ENCODE measurements around the gene TIMMDC1. TPM values are rescaled to one million over a fixed set of nuclear protein-coding genes. Genes with fewer than 3 reads are reported as not detected.
"Not testable (repeated sequence)": the region's sequence is repeated elsewhere in the genome, so short reads cannot be mapped to it uniquely, and the experiment has no call there.

The TIMMDC1 gene
- total RNA-seq, 4 donors from 2014 or later: 41.6 to 55.7 (median 46.2) TPM

DNA sequence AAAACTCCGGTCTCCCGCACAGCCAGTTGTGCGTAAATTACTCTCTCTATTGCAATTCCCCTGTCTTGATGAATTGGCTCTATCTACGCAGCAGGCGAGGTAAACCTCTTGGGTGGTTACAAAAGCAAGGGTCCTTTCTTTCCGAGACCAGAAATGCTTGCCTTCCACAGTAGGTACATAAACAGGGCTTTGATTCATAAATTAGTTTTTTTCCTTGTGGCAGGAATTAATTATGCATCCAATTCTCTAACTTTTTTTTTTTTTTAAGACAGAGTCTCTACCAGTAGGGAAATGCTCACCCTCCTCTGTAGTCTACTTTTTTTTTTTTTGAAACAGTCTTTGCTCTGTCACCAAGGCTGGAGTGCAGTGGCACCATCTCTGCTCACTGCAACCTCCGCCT is 44.8 kb downstream of the TIMMDC1 start:
- no peak for TF ChIP-seq POLR2AphosphoS5 (IDR thresholded peaks at IDR 0.05)
- TF ChIP-seq POLR2A (IDR thresholded peaks at IDR 0.05): no peak
- TF ChIP-seq EP300 (IDR thresholded peaks at IDR 0.05): no peak
- TF ChIP-seq, protein P1, sequence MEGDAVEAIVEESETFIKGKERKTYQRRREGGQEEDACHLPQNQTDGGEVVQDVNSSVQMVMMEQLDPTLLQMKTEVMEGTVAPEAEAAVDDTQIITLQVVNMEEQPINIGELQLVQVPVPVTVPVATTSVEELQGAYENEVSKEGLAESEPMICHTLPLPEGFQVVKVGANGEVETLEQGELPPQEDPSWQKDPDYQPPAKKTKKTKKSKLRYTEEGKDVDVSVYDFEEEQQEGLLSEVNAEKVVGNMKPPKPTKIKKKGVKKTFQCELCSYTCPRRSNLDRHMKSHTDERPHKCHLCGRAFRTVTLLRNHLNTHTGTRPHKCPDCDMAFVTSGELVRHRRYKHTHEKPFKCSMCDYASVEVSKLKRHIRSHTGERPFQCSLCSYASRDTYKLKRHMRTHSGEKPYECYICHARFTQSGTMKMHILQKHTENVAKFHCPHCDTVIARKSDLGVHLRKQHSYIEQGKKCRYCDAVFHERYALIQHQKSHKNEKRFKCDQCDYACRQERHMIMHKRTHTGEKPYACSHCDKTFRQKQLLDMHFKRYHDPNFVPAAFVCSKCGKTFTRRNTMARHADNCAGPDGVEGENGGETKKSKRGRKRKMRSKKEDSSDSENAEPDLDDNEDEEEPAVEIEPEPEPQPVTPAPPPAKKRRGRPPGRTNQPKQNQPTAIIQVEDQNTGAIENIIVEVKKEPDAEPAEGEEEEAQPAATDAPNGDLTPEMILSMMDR (IDR thresholded peaks at IDR 0.05): no peak
- Histone ChIP-seq H3K36me3 (no peaks in the 10 kb centered on the region), H3K4me3 (no peak overlapping the region), H3K27ac (no peak overlapping the region), H3K27me3 (no peaks in the 10 kb centered on the region), H3K4me1 (no peaks in the 10 kb centered on the region), H3K9me3 (no peaks in the 10 kb centered on the region)
- no peak for DNase-seq (ENCODE audit: low spot score in 2 of 2)
- 80% methylated on average over 7 of the region's 7 CpGs for WGBS

DNA sequence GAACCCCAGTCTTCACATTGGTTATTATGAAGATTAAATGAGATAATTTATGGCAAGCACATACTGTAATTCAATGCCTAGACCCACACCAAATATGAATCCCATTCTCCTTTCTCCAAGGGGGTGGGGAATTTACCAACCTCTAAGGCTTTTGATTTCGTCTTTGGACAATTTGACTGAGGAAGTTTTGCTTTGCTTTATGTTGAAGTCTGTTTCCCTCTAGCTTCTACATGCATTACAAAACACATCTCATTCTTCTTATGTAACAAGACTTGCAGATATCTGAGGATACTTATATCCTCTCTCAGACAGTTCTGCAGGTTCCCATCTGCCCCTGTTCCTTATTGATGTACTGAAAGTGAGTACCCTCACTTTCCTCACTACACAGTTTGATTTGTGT is 48.9 kb downstream of the TIMMDC1 start:
- H3K4me3 ChIP-seq: no peak overlapping the region
- DNase-seq (ENCODE audit: low spot score in 2 of 2): no peak
- no peak overlapping the region for H3K27ac ChIP-seq
- H3K27me3 ChIP-seq: no peaks in the 10 kb centered on the region
- TF ChIP-seq POLR2A (IDR thresholded peaks at IDR 0.05) (no peak), POLR2AphosphoS5 (IDR thresholded peaks at IDR 0.05) (no peak), EP300 (IDR thresholded peaks at IDR 0.05) (no peak)
- TF ChIP-seq, protein P1 (IDR thresholded peaks at IDR 0.05): no peak
- no peaks in the 10 kb centered on the region for H3K9me3 ChIP-seq
- H3K4me1 ChIP-seq: no peaks in the 10 kb centered on the region
- 65% methylated on average over 1 of the region's 1 CpG for WGBS
- no peaks in the 10 kb centered on the region for H3K36me3 ChIP-seq

DNA sequence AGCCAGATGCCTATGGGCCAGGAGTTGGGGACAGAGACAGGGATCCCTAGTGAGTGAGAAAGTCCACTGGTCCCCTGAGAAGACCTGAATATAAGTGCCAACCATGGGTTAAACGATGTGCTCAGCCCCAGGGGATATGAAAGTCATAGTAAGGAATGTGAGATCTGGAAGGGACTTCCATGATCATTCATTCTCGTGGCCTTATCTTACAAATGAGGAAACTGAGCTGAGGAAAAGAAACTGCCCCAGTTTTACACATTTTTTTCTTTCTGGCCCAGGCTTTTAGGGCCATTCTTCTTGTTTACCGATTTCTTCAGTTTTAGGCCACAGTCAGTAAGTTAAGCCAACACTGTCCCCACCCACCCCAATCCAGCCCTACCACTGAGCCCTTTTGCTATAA is 50.0 kb downstream of the TIMMDC1 start:
- Histone ChIP-seq H3K27me3 (no peaks in the 10 kb centered on the region), H3K36me3 (no peaks in the 10 kb centered on the region), H3K27ac (no peak overlapping the region), H3K4me3 (no peak overlapping the region), H3K9me3 (no peaks in the 10 kb centered on the region), H3K4me1 (no peaks in the 10 kb centered on the region)
- no peak for TF ChIP-seq POLR2A (IDR thresholded peaks at IDR 0.05)
- TF ChIP-seq, protein P1 (IDR thresholded peaks at IDR 0.05): no peak
- TF ChIP-seq EP300 (IDR thresholded peaks at IDR 0.05): no peak
- no peak for TF ChIP-seq POLR2AphosphoS5 (IDR thresholded peaks at IDR 0.05)
- 30% methylated on average over 3 of the region's 3 CpGs for WGBS
- DNase-seq (ENCODE audit: low spot score in 2 of 2): no peak

GRCh38 chr3:119550192-119550910 is 52.0 kb downstream of the TIMMDC1 start:
- TF ChIP-seq POLR2AphosphoS5 (IDR thresholded peaks at IDR 0.05) (no peak), POLR2A (IDR thresholded peaks at IDR 0.05) (no peak), EP300 (IDR thresholded peaks at IDR 0.05) (no peak)
- TF ChIP-seq, protein P1 (IDR thresholded peaks at IDR 0.05): no peak
- WGBS: 96% methylated on average over 9 of the region's 9 CpGs

GRCh38 chr3:119551598-119551997 is 53.3 kb downstream of the TIMMDC1 start:
- Histone ChIP-seq H3K27me3 (no peaks in the 10 kb centered on the region), H3K27ac (no peak overlapping the region), H3K4me1 (no peaks in the 10 kb centered on the region), H3K9me3 (no peaks in the 10 kb centered on the region), H3K4me3 (no peak overlapping the region), H3K36me3 (no peaks in the 10 kb centered on the region)
- TF ChIP-seq EP300 (IDR thresholded peaks at IDR 0.05): no peak
- TF ChIP-seq POLR2A (IDR thresholded peaks at IDR 0.05): no peak
- TF ChIP-seq POLR2AphosphoS5 (IDR thresholded peaks at IDR 0.05): no peak
- TF ChIP-seq, protein P1 (IDR thresholded peaks at IDR 0.05): no peak
- 64% methylated on average over 2 of the region's 5 CpGs for WGBS
- no peak for DNase-seq (ENCODE audit: low spot score in 2 of 2)

More at GRCh38 chr3:119550192-119550910, 52.0 kb downstream of the TIMMDC1 start:
- Histone ChIP-seq H3K27me3 (no peaks in the 10 kb centered on the region), H3K9me3 (no peaks in the 10 kb centered on the region), H3K27ac (no peak overlapping the region), H3K36me3 (no peaks in the 10 kb centered on the region), H3K4me1 (no peaks in the 10 kb centered on the region), H3K4me3 (no peak overlapping the region)
- no peak for DNase-seq (ENCODE audit: low spot score in 2 of 2)

GRCh38 chr3:119552928-119553327 is 54.6 kb downstream of the TIMMDC1 start:
- not testable (repeated sequence) for DNase-seq (ENCODE audit: low spot score in 2 of 2); H3K27ac ChIP-seq; H3K9me3 ChIP-seq; H3K4me3 ChIP-seq; H3K27me3 ChIP-seq; H3K36me3 ChIP-seq; H3K4me1 ChIP-seq
- 93% methylated on average over 6 of the region's 6 CpGs for WGBS
